Stimulated activated CD8-positive, alpha-beta memory T cell treated with anti-CD3 and anti-CD28 coated beads, Interleukin-2, amount 100 ng/mL, for 48 hours (primary cell): ENCODE results near the gene PRKAR1B.

Experiments
- DNase-seq, 2 donors: peaks; one replicate each; pipeline ENCODE4 v3.0.0-alpha.2; 2020; ENCODE audit warnings: low read depth in 2 of 2

The PRKAR1B gene

DNA sequence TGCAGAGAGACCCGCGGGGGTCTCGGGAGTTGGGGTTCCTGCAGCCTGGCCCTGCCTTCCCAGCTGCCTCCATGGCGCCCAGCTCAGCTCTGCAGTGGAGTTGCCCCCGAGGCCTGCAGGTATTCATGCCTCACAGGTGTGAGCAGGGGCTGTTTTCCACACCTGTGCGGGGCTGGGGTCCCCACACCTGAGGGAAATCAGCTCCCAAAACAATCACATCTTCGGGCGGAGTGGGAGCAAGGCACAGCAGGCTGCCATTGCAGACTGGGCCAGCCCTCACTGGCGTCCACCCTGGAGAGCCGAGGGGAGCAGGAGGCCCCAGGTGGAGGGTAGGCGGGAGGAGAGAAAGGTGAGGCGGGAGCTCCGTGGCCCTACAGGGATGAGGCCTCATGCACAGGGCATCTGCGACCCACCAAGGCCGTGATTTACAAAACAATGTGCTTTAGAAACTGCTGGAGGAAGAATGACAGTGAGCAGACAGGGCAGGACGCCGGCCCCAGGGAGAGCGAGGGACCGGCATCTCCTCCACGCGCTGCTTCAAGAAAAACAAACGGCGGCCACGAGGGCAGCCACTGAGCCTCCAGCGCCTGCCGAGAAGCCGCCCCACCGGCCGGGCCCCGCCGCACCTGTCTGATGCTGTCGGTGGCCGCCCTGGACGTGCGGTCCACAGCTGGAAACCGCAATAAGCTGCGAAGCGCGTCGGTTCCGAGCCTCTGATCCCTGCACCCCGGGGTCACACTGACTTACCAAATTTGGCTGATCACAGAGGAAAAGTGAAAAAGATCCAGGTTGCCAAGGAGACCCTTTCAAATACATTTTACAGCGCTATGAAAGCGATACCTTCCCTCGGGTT, 154.4 kb downstream of the PRKAR1B start:
- DNase-seq, result no peak

DNA sequence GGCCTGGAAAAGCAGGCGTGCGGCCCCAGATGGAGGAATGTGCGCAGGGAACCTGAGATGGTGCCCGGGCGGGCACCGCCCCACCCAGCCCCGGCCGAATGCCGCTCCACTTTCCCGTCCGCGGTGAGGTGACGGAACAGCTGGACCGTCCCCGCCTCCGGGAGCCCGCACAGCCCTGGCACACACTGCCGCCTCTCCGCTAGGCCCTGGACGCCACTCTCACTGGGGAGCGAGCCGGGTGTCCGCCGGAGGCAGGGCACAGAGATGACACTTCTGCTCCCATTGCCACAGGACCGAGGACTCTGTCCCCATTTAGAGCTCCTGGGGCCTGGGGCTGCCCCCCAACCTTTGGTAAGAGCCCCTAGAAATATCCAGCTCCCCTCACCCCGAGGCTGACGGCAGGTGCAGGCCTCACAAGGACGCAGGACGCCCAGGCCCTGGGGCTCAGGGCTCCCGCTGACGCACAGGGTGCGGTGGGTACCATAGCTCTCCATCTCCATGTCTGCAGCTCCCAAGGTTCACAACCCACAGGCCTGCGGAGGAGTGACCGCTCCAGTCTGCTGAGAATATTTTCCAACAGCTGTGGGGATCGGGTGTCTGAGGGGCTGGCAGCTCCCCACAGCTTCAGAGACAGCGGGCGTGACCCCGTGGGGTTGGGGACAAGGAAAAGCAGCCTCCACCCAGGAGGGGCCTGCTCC, 155.2 kb downstream of the PRKAR1B start:
- no peak for DNase-seq

DNA sequence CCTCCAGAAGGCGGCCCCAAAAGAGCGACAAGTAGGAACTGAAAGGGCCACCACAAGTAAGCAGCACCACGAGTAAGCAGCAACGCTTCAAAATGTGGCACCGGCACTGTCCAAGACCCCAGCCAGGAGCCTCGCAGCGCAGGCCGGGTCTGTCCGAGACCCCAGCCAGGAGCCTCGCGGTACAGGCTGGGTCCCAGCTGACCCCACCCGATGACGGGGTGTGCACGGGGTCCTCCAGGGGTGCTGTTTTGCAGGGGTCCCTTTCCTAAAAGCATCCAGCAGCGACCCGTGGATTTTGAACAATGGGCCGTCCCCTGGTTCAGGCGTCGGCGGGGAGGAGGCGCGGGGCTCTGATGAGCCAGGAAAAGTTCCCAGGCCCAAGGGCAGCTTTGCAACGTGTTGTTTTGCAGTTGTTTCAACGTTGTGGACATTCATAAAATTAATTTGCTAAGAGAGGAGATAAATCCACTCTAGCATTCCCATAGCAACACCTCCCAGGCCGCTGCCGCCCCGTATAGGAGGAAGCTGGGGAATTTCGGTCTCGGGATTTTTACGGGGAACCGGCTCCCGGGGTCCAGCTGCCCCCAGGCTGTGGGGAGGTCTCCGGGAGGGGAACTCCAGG, 155.9 kb downstream of the PRKAR1B start:
- DNase-seq, result no peak

DNA sequence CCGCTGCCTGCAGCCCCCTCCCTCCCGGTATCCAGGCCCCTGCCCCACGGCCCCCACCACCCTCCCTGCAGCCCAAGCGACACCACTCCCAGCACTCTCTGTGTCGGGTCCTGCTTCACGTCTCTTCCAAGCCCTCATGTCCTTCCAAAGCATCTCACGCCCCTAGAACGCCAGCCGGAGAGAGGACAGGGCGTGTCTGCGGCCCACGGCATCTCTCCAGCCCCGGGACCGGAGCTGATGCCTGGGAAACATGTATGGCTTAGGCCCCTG, 156.3 kb downstream of the PRKAR1B start:
- DNase-seq, result no peak

DNA sequence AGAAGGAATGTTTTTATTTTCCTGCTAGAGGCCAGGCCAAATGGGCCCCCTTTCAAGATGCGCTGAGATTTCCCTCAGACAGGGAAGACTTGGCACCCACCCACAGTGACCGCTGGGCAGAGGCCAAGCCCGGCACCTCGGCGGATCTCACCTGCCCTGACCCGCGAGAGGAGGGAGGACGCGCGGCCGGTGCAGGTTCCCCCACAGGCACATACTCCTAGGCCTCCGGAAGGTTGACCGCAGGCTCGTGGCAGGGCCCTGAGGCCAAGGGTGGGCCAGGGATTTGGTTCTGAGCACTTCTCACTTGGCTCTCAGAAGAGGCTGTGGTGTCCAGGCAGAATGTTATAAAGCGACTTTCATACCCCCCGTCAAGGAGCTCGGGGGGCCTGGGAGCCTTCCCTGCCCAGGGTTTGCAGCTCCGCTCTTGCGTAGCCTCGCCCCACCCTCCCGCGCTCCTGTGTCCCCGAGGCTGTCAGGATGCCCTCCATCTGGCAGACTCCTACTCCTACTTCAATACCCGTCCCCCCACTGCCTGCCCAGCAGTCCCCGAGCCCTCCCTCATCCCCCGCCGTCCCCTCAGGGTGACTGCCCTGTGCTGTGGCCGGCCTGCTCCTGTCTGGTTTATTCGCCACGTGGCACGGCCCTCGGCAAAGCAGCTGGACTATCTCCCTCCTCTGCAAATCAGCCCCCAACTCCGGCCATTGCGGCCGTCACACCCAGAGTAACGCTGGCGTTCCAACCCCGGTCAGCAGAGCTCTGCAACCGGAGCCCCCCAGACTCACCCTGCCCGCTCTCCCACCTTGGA, 156.9 kb downstream of the PRKAR1B start:
- no peak for DNase-seq

DNA sequence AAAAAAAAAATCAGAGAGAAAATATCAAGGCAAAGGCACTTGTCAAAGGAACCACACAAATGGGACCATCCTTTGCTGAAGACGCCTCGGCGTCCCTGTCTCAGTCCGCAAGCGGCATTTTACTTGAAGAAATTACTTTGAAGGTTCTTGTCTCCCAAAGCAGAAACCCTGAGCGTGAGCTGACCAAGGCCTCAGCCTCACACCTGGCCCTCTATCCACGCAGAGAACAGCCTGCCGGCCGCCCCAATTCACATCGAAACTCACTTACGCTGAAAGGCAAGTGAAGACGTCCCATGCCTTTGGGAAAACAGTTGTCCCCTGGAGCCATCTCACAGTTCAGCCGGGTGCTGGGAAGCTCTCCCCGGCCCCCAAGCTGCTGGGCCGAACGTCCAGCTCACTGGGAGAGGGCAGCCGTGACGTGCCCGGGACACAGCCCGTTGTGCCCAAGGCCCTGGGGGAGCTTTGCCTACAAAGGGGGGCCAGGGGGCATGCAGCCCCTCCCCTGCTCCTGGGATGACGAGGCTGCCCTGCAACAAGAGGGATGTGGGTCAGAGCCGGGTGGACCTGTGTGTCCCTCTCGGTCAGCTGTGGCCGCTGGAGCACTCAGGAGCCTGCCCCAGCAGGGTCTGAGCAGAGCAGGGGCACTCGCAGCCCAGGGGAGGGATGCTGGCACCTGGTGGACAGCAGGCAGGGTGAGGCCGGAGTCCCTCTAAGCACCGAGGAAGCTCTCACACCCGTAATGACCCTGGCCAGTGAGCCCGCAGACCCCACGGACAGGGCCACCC, 157.8 kb downstream of the PRKAR1B start:
- DNase-seq, result no peak

DNA sequence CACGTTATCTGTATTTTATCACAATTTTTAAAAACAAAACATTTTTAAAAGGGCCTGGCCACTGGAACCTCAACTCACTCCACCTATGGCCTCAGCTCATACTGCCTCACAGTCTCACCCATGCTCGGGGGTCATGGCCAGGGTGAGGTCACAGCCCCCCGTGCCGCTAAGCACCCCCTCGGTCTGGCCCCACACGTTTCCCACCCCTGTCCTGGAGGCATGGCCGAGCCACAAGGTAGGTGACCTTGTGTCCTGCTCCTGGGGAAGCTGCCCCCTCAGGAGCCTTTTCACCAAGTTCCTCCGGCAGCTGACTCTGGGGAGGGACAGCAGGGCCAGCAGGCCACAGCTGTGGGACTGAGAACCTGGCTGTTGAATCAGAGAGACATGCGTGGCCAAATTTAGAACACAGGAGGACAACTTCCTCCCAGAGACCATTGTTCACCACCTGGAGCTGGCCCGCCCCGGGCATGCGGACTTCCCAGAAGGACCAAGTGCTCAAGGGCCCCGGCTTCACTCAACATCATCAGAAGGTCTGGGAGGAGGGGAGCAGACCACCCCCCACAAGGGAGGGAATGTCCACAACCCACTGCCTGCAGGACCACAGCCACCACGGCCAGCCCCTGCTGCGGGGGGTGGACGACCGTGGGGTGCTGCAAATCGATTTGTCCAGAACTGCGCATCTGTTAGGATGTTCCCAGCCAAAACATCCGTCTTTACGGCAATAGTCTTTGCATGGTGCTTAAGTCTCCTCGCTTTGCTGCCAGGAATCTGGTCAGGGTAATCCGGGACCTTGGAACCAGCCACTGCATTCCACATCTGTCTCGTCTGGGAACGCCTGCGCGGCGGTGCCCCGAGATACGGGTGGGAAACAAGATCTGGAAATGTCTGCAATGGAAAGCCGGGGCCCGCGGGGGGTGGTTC, 158.8 kb downstream of the PRKAR1B start:
- no peak for DNase-seq

DNA sequence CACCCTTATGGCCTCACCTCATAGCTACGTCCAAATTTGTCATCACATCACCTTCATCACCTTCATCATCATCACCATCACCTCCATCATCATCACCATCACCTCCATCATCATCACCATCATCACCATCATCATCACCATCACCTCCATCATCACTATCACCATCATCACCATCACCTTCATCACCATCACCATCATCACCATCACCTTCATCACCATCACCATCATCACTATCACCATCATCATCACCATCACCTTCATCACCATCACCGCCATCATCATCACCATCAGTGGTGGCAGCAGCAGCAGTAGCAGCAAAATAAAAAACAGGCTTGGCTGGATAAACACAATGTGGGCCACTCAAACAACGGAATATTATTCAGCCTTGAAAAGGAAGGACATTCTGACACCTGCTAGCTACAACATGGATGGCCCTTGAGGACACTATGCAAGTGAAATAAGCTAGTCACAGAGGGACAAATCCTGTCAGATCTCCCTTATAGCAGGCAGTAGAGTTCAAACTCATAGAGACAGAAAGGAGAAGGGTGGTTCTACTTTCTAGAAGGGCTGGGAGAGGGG, 159.7 kb downstream of the PRKAR1B start:
- DNase-seq, result no peak

DNA sequence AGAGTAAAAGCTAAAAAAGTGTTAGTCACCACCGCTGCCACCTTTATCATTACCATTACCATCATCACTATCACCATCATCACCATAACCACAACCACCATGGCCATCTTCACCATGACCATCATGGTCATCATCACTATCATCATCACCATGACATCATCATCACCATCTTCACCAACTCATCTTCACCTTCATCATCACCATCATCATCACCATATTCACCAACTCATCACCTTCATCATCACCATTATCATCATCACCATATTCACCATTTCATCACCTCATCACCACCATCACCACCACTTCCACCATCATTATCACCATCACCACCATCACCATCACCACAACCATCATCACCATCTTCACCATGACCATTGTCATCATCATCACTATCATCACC, 161.0 kb downstream of the PRKAR1B start:
- DNase-seq, result no peak

DNA sequence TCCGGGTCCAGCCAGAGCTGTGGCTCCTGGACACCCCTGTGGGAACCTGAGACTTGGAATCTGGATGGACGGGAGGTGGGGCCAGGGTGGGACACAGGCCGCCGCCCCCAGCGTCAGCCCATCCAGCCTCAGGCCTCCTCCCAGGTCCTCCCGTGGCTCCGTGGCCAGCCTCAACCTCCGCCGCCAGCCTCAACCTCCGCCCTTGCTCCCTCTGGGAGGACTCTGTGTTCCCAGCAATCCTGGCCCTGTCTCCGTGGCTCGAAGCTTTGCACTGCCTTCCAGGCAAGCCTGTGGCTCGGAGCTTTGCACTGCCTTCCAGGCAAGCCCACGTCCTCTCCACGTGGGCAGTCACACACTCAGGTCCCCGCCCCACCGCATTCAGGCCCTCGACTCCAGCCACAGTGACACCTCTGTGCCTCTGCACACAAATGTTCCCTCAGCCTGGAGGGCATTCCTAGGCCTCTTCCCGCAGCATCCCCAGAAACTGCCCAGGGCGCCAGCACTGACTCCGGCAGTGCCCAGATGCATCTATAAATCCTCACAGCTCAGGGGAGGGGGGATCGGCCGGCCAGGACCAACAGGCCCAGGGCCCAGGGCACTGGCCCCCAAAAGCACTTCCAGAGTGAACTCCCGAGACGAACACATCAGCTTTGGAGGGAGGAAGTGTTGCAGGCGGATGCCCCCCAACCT, 162.8 kb downstream of the PRKAR1B start:
- DNase-seq, result no peak

DNA sequence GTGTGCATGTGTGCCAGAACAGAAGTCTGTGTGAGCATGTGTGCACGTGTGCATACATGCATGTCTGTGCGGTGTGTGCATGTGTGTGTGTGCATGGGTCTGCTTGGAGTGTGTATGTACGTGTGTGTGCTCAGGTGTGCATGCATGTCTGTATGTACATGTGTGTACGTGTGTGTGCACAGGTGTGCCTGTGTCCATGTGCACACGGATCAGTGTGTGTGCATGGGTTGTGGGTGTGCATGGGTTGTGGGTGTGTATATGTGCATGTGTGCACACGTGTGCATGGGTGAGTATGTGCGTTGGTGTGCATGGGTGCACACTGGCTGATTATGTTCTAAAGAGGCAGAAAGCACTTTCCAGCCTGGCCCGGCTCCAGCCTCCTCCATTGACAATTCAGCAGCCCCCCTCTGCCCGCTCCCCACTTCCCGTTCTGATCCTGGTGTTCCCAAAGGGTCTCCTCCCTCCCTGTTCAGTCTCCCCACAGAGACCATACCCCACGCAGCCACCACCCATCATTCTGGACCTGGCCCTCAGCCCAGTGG, 163.4 kb downstream of the PRKAR1B start:
- no peak for DNase-seq

DNA sequence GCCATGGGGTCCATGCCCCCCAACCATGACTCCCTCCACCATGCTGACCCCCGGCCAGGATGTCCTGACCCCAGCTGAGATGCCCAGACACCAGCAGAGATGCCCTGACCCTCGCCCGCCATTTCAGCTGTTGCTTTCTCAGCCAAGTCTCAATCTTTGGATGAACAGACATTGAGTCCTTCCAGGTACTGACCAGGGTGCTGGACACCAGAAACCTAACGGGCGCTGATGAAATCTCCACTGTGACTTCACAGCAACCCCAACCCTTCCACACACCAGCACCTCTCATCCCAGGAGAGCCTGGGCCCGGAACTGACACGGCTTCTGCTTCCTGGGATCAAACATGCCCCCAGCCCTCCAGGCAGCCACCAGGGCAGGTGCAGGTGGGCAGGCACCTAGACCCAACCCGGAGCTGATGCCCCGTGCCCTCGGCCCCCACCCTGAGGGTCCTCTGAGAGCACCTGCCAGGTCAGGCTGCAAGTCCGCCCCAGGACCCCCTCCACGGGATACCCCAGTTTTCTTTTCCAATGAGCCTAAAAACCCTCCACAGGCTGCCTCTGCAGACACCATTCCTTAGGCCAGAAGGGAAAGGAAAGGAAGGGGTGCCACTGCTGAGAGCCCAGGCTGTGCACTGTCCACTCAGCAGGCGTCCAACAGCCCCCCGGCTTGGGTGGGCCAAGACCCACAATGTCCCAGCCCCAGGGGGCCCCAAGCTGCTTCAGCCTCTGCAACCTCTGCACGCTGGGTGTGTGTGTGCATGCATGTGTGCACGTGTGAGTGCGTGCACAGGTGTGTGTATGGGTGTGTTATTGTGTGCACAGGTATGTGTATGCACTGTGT, 164.1 kb downstream of the PRKAR1B start:
- DNase-seq, result no peak

DNA sequence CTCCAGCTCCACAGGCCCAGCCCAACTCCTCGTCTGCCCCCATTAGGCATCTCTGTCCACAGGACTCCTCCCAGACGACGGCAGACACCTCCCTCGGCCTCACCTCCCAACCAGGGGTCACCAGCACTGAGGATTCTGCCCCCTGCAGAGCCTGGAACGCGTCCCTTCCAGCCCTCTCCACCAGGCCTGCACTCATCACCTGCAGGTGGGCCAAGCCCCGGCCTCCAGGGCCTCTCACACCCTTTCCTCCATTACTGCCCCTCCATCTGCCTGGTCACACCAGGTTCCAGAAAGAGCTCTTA, 164.8 kb downstream of the PRKAR1B start:
- DNase-seq, result no peak

DNA sequence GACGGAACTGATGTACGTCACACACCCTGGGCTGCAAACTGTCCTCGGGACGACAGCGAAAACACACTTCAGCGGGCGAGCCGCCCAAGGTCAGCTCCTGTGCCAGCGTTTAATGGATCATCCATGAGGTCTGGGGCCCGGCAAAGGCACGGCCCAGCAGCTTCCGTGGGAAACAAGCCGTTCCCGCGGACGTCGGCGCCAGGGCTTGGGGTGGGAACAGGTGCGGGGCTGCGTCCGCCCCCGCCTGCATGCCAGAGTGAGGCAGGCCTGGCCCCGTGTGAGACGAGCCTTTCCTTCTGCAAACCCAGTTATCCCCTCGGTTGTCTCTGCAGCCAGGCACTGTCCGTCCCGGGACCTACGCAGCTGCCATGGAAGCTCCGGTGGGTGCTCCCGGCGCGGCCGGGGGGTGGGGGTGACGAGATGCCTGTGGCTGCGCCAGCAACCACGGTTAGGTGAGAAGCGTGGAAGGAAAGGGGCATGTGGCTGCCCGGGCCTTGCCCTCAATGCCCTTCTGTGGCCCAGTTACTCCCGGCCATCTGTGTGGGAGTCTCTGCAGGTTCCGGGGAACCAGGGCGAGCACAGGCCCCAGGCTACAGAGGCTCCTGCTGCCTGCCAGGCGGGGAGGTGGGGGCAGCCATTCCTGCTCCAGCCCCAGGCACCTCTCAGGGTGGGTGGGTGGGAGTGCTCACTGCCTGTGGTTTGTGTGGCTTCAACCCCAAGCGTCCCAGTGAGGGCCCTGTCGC, 165.3 kb downstream of the PRKAR1B start:
- no peak for DNase-seq

DNA sequence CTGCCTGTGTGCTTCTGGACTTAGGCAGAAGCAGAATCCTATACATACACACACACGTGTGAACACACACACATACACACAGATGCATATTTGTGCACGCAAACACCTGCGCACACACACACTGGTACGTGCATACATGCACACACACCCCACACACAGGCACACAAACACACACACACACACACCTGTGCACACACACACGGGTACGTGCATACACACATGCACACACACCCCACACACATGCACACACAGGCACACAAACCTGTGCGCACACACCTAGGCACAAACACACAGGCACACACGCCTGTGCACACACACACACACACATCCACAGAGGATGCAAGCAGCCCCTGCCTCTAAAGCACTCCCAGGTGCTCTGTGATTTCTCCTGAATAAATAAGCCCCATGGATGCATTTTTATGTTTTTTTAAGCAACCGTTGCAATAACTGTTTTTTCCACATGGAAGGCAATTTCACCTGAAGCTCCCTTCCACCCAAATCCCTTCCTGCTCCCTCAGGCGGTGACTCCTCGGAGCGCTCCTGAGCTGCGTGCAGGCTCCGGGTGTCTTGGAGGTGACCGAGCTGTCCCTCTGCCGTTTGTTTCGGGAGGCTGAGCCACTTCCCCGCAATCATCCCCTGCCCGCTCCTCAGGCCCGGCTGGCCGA, 166.0 kb downstream of the PRKAR1B start:
- no peak for DNase-seq

DNA sequence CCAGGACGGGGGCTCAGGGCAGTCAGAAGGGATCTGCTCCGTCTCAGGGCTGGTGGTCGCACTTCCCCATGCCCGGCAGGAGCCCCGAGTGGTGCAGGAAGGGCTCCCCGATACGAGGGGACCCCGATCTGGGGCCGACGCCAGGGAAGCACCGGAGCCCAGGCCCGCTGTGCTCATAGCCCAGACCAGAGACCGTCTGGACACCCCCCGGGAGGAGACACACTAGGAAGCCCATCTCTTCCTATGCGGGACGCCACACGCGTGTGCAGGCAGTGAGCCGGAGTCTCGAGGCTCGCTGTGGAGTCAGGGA, 167.7 kb downstream of the PRKAR1B start:
- no peak for DNase-seq

DNA sequence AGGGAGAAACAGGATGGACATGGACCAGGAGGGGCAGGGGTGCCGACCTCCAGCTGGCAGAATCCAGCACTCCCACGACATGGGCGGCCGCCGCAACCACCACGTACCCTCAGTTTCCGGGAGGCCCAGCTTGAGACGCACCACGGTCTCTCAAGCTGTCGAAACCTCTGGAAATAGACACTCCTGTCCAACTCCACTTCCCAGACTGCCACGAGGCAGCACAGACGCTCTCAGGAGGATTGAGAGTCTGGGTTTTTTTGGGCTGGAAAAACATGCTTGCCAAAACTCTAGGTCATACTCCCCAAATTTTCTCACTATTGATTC, 169.6 kb downstream of the PRKAR1B start:
- DNase-seq, result no peak
